HUDEP-2 (cell line): ENCODE results near the gene SSC5D.

Experiments used
- DNase-seq, 76 experiments: peaks; one replicate each; lab custom pipeline; 2025; ENCODE audit not compliant: unreplicated experiment in 76 of 76; lab: John Stamatoyannopoulos, UW

The SSC5D gene

GRCh38 chr19:55468054-55468393 is 20.2 kb upstream of the SSC5D start:
- DNase-seq = no peak

DNA sequence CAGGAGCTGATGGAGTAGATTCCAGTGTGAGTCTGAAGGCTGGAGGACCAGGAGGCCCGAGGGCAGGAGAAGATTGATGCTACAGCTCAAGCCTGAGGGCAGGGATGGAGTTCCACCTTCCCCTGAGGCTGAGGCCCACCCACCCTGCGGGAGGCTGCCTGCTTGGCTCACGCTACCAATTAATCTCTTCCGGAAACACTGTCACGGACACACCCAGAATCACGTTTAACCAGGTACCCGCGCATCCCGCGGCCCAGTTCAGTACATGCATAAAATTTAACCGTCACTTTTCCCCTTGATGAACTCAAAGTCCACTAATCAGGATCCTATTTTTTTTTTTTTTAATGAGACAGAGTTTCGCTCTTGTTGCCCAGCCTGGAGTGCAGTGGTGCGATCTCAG is 17.0 kb upstream of the SSC5D start:
- DNase-seq = no peak

DNA sequence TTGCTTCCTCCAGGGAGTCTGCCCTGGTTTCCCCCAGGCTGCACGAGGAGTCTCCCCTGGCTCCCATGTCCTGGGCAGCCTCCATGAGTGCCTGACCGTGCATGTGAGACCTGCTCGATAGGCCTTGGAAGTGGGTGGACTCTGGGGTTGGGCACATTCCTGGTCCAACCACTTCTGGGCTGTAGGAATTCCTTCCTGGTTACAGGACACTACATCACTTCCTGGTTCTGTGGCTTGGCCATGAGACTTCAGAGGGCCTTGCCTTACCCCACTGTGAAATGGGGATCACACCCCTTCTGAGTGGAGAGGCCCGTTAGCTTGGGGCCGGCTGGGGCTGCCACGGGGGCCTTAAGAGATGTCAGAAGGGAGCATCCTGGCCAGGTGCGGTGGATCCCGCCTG is 15.8 kb upstream of the SSC5D start:
- DNase-seq = no peak

- DNase-seq = peak in 12 of 76 experiments; percentile 16 to 49 (median 27)
Observed at GRCh38 chr19:55473225-55474012, 14.8 kb upstream of the SSC5D start.

GRCh38 chr19:55474269-55475265 is 13.7 kb upstream of the SSC5D start:
- DNase-seq = no peak

DNA sequence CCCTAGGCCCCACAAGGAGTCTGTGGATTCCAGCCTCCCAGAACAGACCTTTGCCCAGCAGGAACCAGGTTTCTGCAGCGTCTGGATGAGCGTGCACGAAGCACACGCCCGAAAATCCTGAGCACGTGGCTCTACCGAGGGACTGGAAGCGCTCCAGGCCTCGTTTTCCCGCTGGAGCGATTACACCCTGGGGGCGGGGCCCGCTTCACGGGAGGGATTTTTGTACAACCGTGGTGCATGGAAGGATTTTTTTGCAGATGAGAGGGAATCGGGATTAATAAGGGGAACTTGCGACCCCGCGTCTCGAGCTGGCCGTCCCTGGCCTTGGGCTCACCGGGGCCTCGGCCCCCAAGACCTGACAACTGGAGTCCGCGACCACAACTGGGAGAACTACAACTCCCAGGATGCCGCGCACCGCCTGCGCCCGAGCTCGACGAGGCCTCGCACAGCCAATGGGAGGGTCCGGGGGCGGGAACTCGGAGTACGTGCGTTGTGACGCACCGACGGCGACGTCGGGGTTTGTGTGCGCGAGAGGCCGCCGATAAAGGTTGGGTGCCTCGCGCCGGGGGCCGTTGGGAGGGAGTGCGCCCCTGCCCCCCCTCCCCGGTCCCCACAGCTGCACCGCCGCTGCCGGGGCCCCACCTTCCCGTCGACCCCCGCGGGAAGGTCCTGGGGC is 12.0 kb upstream of the SSC5D start, which contains the start of gene ZNF628:
Gene ZNF628, plus strand, starts transcription at position 518 of the 676 bp plus-strand sequence. CDS start 3,294 bp downstream, outside the sequence.
- DNase-seq = peak; percentile 57 to 100 (median 99)

DNA sequence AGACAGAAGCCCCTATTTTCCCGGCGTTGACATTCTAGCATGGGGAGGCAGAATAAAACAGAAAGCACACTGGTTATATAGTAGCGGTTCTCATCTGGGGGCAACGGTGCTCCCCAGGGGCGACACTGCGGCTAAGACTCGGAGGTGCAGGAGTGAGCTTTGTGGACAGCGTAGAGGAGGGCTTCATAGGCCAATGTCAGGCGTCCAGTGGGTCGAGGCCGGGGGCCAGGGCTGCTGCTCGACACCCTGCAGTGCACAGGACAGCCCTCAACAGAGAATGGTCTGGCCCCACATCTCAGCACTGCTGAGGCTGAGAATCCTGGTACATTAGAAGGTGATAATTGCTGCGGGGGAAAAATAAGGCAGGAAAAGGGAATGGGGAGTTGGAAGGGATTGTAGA is 10.3 kb upstream of the SSC5D start:
- DNase-seq = no peak

GRCh38 chr19:55478364-55478763 is 9.9 kb upstream of the SSC5D start:
- DNase-seq = no peak

DNA sequence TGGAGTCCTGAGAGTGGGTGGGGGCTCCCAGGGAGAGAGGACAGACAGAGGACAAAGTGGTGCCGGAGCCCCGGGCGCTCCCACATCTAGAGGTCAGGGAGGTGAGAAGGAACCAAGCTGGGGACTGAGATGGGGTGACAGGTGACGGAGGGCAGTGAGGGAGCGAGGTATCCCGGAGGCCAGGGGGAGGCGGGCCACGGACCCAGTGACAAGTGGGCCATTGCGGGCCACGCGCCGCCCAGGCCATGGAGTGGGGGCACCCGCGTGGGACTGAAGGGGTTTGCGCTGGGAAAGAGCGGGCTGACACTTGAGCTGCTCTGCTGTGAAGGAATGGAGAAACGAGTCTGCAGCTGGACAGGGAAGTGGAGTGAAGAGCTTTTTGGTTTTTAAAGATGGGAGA is 9.2 kb upstream of the SSC5D start:
- DNase-seq = no peak

DNA sequence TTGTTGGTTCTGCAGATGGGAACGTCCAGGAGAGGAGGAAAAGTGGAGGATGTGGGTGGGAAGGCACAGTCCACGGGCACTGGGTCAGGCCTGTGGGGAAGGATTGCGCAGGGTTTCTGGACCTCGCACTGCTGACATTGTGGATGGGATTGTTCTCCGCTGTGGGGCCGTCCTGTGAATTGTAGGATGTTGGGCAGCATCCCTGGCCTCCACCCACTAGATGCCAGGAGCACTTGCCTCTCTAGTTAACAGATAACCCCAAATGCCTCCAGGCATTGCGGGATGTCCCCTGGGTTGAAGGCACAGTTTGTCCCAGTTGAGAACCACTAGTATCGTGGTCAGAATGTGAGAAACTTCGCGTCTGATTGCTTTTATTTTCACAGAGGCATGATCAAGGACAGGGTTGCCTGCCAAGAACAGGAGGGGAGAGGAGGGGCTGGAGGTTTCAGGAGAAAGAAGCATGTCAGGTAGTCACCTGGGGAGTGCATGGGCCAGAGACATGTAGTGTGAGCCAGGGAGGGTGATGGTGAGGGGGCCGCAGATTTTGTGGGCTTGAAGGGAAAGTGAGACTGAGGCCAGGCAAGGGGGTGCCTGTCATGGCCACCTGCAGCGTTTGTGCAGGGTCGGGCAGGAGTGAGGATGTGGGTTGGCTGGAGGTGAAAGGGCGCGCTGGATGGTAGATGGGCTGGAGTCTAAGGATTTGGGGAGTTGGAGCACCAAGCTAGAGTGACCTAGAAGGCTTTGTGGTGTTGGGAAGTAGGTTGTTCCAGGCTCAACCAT is 8.6 kb upstream of the SSC5D start:
- peak in 1 of 76 experiments; percentile 13 for DNase-seq

DNA sequence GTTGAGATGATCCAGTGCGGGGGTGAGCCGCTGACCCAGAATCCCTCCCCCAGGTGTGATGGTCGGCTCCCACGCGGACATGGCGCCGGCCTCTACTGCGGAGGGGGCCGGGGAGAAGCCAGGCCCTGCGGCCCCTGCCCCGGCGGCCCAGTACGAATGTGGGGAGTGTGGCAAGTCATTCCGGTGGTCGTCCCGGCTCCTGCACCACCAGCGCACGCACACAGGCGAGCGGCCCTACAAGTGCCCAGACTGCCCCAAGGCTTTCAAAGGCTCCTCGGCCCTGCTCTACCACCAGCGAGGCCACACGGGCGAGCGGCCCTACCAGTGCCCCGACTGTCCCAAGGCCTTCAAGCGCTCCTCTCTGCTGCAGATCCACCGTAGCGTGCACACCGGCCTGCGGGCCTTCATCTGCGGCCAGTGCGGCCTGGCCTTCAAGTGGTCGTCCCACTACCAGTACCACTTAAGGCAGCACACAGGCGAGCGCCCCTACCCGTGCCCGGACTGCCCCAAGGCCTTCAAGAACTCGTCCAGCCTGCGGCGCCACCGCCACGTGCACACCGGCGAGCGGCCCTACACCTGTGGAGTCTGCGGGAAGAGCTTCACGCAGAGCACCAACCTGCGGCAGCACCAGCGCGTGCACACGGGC is 7.0 kb upstream of the SSC5D start:
- no peak for DNase-seq

- no peak for DNase-seq
Observed at GRCh38 chr19:55481794-55482155, 6.5 kb upstream of the SSC5D start.

DNA sequence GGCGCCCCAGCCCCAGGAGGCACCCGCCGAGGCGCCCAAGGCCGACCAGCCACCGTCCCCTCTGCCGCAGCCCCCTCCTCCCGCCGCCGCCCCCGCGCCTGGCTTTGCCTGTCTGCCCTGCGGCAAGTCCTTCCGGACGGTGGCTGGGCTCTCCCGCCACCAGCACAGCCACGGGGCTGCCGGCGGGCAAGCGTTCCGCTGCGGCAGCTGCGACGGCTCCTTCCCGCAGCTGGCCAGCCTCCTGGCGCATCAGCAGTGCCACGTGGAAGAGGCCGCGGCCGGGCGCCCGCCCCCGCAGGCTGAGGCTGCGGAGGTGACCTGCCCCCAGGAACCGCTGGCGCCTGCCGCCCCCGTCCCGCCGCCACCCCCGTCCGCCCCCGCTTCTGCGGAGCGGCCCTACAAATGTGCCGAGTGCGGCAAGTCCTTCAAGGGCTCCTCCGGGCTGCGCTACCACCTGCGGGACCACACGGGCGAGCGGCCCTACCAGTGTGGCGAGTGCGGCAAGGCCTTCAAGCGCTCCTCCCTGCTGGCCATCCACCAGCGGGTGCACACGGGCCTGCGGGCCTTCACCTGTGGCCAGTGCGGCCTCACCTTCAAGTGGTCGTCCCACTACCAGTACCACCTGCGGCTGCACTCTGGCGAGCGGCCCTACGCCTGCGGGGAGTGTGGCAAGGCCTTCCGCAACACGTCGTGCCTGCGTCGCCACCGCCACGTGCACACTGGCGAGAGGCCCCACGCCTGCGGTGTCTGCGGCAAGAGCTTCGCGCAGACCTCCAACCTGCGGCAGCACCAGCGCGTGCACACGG is 5.9 kb upstream of the SSC5D start:
- DNase-seq = no peak

DNA sequence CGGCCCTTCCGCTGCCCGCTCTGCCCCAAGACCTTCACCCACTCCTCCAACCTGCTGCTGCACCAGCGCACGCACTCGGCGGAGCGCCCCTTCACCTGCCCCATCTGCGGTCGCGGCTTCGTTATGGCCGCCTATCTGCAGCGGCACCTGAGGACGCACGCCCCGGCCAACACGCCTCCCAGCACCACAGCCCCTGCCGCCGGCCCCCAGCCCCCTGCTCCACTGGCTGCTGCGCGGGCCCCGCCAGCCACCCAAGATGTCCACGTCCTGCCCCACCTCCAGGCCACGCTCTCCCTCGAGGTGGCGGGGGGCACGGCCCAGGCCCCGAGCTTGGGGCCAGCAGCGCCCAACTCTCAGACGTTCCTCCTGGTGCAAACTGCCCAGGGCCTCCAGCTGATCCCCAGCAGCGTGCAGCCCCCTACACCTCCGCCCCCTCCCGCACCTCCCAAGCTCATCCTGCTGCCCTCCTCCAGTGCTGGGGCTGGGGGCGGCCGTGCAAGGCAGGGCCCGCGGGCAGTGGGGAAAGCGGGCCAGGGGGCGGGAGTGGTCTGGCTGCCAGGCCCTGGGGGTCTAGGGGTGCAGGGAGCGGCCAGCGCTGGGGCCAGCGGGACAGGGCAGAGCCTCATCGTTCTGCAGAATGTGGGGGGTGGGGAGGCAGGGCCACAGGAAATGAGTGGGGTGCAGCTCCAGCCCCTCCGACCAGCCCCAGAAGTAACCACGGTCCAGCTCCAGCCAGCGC is 5.1 kb upstream of the SSC5D start:
- no peak for DNase-seq

- DNase-seq = no peak
Observed at GRCh38 chr19:55483706-55484592, 4.3 kb upstream of the SSC5D start.

GRCh38 chr19:55484593-55485438 is 3.4 kb upstream of the SSC5D start, which contains the start of gene NAT14:
TSS of gene NAT14 (plus strand) at chr19:55485188. CDS start at chr19:55485709, 521 bp downstream.
- peak in 57 of 76 experiments; percentile 18 to 82 (median 60) for DNase-seq
